GM10266 (cell line): ENCODE measurements around the gene GRIK5.

Experiments used
- DNase-seq: peaks from one replicate; pipeline ENCODE4 v3.0.0; 2012; ENCODE audit errors: extremely low spot score
- TF ChIP-seq, protein P1 (sequence below): IDR thresholded peaks from 2 replicates; pipeline ENCODE4 v1.5.1; 2012; ENCODE audit warnings: mild to moderate bottlenecking, low read depth; ENCODE audit not compliant: control insufficient read depth, insufficient read depth; ENCODE audit errors: missing control alignments

GRIK5 gene

DNA sequence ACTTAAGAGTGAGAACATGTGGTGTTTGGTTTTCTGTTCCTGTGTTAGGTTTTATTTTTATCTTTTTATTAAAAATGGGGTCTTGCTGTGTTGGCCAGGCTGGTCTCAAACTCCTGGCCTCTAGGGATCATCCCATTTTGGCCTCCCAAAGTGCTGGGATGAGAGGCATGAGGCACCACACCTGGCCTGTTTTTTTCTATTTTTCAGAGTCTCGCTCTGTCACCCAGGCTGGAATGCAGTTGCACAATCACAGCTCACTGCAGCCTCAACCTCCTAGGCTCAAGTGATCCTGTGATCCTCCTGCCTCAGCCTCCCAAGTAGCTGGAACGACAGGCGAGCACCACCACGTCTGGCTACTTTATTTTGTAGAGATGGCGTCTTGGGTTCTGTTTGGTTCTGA is 13.5 kb upstream of the GRIK5 start:
- TF ChIP-seq, protein P1, sequence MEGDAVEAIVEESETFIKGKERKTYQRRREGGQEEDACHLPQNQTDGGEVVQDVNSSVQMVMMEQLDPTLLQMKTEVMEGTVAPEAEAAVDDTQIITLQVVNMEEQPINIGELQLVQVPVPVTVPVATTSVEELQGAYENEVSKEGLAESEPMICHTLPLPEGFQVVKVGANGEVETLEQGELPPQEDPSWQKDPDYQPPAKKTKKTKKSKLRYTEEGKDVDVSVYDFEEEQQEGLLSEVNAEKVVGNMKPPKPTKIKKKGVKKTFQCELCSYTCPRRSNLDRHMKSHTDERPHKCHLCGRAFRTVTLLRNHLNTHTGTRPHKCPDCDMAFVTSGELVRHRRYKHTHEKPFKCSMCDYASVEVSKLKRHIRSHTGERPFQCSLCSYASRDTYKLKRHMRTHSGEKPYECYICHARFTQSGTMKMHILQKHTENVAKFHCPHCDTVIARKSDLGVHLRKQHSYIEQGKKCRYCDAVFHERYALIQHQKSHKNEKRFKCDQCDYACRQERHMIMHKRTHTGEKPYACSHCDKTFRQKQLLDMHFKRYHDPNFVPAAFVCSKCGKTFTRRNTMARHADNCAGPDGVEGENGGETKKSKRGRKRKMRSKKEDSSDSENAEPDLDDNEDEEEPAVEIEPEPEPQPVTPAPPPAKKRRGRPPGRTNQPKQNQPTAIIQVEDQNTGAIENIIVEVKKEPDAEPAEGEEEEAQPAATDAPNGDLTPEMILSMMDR, result no peak
- DNase-seq, result no peak

DNA sequence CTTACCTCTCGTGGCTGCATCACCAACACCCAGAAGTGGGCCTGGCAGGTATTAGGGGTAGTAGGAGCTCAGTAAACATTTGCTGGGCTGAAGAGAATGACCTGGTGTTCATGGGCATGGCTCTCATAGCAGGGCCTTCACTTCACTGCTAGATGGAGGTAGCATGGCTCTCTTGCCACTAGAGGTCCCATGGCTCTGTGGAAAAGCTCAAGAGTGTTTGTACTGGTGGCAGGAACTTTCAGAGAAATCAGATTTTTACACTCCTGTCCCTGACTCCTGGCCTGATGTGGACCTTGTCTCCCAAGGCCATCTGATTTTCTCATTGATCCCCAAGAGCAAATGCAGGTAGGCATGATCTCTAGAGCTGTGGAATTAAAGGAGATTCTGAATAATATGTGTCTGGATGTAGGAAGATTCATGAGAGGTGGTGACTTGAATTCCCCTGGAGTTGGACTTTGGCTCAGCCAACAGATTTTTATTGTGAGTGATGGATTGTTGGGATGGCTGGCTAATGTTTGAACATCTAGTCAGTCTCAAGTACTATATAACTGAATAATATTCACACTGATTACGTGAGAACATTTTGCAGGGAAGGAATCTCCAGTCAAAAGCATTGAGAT is 11.7 kb upstream of the GRIK5 start:
- TF ChIP-seq, protein P1, result peak; percentile 58

DNA sequence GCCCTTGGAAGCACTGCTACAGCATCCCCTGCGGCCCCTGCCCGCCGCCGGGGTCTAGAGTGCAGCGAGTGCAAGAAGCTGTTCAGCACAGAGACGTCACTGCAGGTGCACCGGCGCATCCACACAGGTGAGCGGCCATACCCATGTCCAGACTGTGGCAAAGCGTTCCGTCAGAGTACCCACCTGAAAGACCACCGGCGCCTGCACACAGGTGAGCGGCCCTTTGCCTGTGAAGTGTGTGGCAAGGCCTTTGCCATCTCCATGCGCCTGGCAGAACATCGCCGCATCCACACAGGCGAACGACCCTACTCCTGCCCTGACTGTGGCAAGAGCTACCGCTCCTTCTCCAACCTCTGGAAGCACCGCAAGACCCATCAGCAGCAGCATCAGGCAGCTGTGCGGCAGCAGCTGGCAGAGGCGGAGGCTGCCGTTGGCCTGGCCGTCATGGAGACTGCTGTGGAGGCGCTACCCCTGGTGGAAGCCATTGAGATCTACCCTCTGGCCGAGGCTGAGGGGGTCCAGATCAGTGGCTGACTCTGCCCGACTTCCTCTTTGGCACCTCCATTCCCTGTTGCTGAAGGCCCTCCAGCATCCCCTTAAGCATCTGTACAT is 10.9 kb upstream of the GRIK5 start:
- TF ChIP-seq, protein P1, result no peak
- no peak for DNase-seq

More for the DNA sequence above, 11.7 kb upstream of the GRIK5 start:
- DNase-seq, result peak; percentile 72

DNA sequence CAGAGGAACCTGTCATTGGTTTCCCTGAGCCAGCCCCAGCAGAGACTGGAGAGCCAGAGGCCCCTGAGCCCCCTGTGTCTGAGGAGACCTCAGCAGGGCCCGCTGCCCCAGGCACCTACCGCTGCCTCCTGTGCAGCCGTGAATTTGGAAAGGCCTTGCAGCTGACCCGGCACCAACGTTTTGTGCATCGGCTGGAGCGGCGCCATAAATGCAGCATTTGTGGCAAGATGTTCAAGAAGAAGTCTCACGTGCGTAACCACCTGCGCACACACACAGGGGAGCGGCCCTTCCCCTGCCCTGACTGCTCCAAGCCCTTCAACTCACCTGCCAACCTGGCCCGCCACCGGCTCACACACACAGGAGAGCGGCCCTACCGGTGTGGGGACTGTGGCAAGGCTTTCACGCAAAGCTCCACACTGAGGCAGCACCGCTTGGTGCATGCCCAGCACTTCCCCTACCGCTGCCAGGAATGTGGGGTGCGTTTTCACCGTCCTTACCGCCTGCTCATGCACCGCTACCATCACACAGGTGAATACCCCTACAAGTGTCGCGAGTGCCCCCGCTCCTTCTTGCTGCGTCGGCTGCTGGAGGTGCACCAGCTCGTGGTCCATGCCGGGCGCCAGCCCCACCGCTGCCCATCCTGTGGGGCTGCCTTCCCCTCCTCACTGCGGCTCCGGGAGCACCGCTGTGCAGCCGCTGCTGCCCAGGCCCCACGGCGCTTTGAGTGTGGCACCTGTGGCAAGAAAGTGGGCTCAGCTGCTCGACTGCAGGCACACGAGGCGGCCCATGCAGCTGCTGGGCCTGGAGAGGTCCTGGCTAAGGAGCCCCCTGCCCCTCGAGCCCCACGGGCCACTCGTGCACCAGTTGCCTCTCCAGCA is 10.1 kb upstream of the GRIK5 start:
- TF ChIP-seq, protein P1, result no peak
- DNase-seq, result no peak

DNA sequence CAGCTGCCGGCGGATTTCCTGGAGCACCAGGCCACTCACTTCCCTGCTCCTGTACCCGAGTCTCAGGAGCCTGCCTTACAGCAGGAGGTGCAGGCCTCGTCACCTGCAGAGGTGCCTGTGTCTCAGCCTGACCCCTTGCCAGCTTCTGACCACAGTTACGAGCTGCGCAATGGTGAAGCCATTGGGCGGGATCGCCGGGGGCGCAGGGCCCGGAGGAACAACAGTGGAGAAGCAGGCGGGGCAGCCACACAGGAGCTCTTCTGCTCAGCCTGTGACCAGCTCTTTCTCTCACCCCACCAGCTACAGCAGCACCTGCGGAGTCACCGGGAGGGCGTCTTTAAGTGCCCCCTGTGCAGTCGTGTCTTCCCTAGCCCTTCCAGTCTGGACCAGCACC is 9.3 kb upstream of the GRIK5 start:
- TF ChIP-seq, protein P1, result no peak

DNA sequence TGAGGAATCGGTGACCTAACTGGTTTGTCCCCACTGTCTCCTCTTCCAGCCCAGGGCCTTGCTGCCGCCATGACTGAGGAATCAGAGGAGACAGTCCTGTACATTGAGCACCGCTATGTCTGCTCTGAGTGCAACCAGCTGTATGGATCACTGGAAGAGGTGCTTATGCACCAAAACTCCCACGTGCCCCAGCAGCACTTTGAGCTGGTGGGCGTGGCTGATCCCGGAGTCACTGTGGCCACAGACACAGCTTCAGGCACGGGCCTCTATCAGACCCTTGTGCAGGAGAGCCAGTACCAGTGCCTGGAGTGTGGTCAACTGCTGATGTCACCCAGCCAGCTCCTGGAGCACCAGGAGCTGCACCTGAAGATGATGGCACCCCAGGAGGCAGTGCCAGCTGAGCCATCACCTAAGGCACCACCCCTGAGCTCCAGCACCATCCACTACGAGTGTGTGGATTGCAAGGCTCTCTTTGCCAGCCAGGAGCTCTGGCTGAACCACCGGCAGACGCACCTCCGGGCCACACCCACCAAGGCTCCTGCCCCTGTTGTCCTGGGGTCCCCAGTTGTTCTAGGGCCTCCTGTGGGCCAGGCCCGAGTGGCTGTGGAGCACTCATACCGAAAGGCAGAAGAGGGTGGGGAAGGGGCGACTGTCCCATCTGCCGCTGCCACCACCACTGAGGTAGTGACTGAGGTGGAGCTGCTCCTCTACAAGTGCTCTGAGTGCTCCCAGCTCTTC is 8.7 kb upstream of the GRIK5 start:
- no peak for DNase-seq
- TF ChIP-seq, protein P1, result no peak

More for the DNA sequence above, 9.3 kb upstream of the GRIK5 start:
- DNase-seq, result no peak

DNA sequence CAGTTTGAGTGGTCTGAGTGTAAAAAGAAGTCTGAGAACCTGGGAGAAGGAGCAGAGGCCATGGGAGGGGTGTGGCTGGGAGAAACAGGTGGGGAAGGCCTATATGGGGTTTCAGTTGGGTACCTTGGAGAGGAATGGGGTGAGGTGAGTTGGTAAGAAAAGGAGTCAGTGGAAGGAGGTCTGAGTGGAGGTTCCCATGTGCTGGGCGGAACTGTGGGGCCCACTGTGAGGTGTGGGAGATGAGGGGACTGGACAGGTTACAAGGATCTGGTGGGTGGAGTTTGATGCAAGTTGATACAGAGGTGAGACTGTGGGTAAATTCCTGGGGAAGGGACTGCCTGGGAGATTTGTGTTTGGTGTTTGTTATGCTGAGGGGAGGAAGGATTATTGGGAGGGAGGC is 8.1 kb upstream of the GRIK5 start:
- DNase-seq, result no peak
- TF ChIP-seq, protein P1, result no peak
